ENCODE results near the gene SMIM5. TPM values are rescaled to one million over a fixed set of nuclear protein-coding genes. Genes with fewer than 3 reads are reported as not detected.

SMIM5 gene
- polyA plus RNA-seq, 3 donors, result 0.15 to 3.3 (median 0.43) TPM

GRCh38 chr17:75601057-75601987 is 31.9 kb upstream of the SMIM5 start:
- H3K4me1 Mint-ChIP-seq, result peaks cover 4% of the 10 kb centered on the region
- Histone ChIP-seq H3K9ac (ENCODE audit: insufficient read depth, low read length, poor library complexity, severe bottlenecking) (no peak overlapping the region), H3K79me2 (ENCODE audit: insufficient read depth, low read length) (no peaks in the 10 kb centered on the region), H3K4me3 (replicated peaks in 1 of 3; ENCODE audit: low read depth in 2 of 3, low read length in 3 of 3) (no peak overlapping the region), H3K27me3 (ENCODE audit: control insufficient read depth in 2 of 2, insufficient read depth in 2 of 2, low read length in 2 of 2) (no peaks in the 10 kb centered on the region), H3K36me3 (replicated peaks in 1 of 2; ENCODE audit: control insufficient read depth in 1 of 2, insufficient read depth in 2 of 2, low read length in 2 of 2) (peaks cover 14 to 25% of the 10 kb centered on the region in 2 donors), H3K4me1 (ENCODE audit: control insufficient read depth in 1 of 2, insufficient read depth in 2 of 2, low read length in 2 of 2) (no peaks in the 10 kb centered on the region), H3K4me2 (replicated peaks; ENCODE audit: extremely low read depth, low read length, poor library complexity, severe bottlenecking) (no peak overlapping the region), H3K27ac (ENCODE audit: low read depth in 1 of 2, low read length in 2 of 2) (no peak overlapping the region), H4K20me1 (ENCODE audit: insufficient read depth, low read length) (peaks cover 10% of the 10 kb centered on the region), H3K9me3 (replicated peaks in 1 of 2; ENCODE audit: control insufficient read depth in 1 of 2, insufficient read depth in 1 of 2, low read length in 2 of 2) (no peaks in the 10 kb centered on the region), H2AFZ (ENCODE audit: insufficient read depth, low read depth, low read length, poor library complexity, severe bottlenecking) (no peak overlapping the region)
- H3K36me3 Mint-ChIP-seq, result peaks cover 9 to 38% of the 10 kb centered on the region in 2 donors
- no peaks in the 10 kb centered on the region for H3K9me3 Mint-ChIP-seq
- peak; percentile 23 to 48 (median 25) for DNase-seq
- TF ChIP-seq CTCF (IDR thresholded peaks at IDR 0.05), result peak; percentile 74
- H3K27me3 Mint-ChIP-seq (ENCODE audit: low read depth in 3 of 3), result peaks cover 0 to 2% (median 0%) of the 10 kb centered on the region in 3 donors
- WGBS (ENCODE audit: insufficient coverage), result 83% methylated on average over 14 of the region's 28 CpGs
- H3K4me3 Mint-ChIP-seq, result no peak overlapping the region
- intact Hi-C loops (cut with micrococcal nuclease), result no loop called here
- no peak overlapping the region for H3K27ac Mint-ChIP-seq

GRCh38 chr17:75602644-75603043 is 30.6 kb upstream of the SMIM5 start:
- no peaks in the 10 kb centered on the region for H3K9me3 Mint-ChIP-seq
- Histone ChIP-seq H3K4me1 (ENCODE audit: control insufficient read depth in 1 of 2, insufficient read depth in 2 of 2, low read length in 2 of 2) (no peaks in the 10 kb centered on the region), H3K27ac (ENCODE audit: low read depth in 1 of 2, low read length in 2 of 2) (no peak overlapping the region), H2AFZ (ENCODE audit: insufficient read depth, low read depth, low read length, poor library complexity, severe bottlenecking) (no peak overlapping the region), H3K9ac (ENCODE audit: insufficient read depth, low read length, poor library complexity, severe bottlenecking) (no peak overlapping the region), H3K36me3 (replicated peaks in 1 of 2; ENCODE audit: control insufficient read depth in 1 of 2, insufficient read depth in 2 of 2, low read length in 2 of 2) (peaks cover 14 to 22% of the 10 kb centered on the region in 2 donors), H3K4me3 (replicated peaks in 1 of 3; ENCODE audit: low read depth in 2 of 3, low read length in 3 of 3) (no peak overlapping the region), H3K27me3 (ENCODE audit: control insufficient read depth in 2 of 2, insufficient read depth in 2 of 2, low read length in 2 of 2) (no peaks in the 10 kb centered on the region), H3K79me2 (ENCODE audit: insufficient read depth, low read length) (no peaks in the 10 kb centered on the region), H3K9me3 (replicated peaks in 1 of 2; ENCODE audit: control insufficient read depth in 1 of 2, insufficient read depth in 1 of 2, low read length in 2 of 2) (no peaks in the 10 kb centered on the region), H4K20me1 (ENCODE audit: insufficient read depth, low read length) (peaks cover 9% of the 10 kb centered on the region), H3K4me2 (replicated peaks; ENCODE audit: extremely low read depth, low read length, poor library complexity, severe bottlenecking) (no peak overlapping the region)
- no peak overlapping the region for H3K4me3 Mint-ChIP-seq
- H3K27ac Mint-ChIP-seq, result no peak overlapping the region
- H3K27me3 Mint-ChIP-seq (ENCODE audit: low read depth in 3 of 3), result peaks cover 0 to 2% (median 0%) of the 10 kb centered on the region in 3 donors
- H3K4me1 Mint-ChIP-seq, result peaks cover 4% of the 10 kb centered on the region
- no peak for TF ChIP-seq CTCF (IDR thresholded peaks at IDR 0.05)
- peaks cover 13 to 36% of the 10 kb centered on the region in 2 donors for H3K36me3 Mint-ChIP-seq
- DNase-seq, result no peak
- WGBS (ENCODE audit: insufficient coverage), result 98% methylated on average over 11 of the region's 12 CpGs
- intact Hi-C loops (cut with micrococcal nuclease), result no loop called here

Data from CD14-positive monocyte (primary cell).